ENCODE data around the gene CD58.

CD58 gene

GRCh38 chr1:116544588-116545358 is 26.1 kb downstream of the CD58 start:
- DNase-seq (ENCODE audit: low read depth) = no peak

- no peak for DNase-seq (ENCODE audit: low read depth)
Measured at GRCh38 chr1:116540088-116540487, 30.7 kb downstream of the CD58 start.

- DNase-seq (ENCODE audit: low read depth) = no peak
Measured at GRCh38 chr1:116538544-116538943, 32.3 kb downstream of the CD58 start.

GRCh38 chr1:116537898-116538297 is 32.9 kb downstream of the CD58 start:
- no peak for DNase-seq (ENCODE audit: low read depth)

- no peak for DNase-seq (ENCODE audit: low read depth)
Measured at GRCh38 chr1:116537040-116537831, 33.6 kb downstream of the CD58 start.

- no peak for DNase-seq (ENCODE audit: low read depth)
Measured at GRCh38 chr1:116534014-116534739, 36.6 kb downstream of the CD58 start.

- no peak for DNase-seq (ENCODE audit: low read depth)
Measured at GRCh38 chr1:116533429-116533820, 37.4 kb downstream of the CD58 start.

- no peak for DNase-seq (ENCODE audit: low read depth)
Measured at GRCh38 chr1:116532671-116533428, 38.0 kb downstream of the CD58 start.

GRCh38 chr1:116531917-116532316 is 38.9 kb downstream of the CD58 start:
- no peak for DNase-seq (ENCODE audit: low read depth)

- no peak for DNase-seq (ENCODE audit: low read depth)
Measured at GRCh38 chr1:116529681-116530080, 41.1 kb downstream of the CD58 start.

- DNase-seq (ENCODE audit: low read depth) = no peak
Measured at GRCh38 chr1:116529199-116529631, 41.6 kb downstream of the CD58 start.

- no peak for DNase-seq (ENCODE audit: low read depth)
Measured at GRCh38 chr1:116528329-116529083, 42.3 kb downstream of the CD58 start.

- DNase-seq (ENCODE audit: low read depth) = no peak
Measured at GRCh38 chr1:116525440-116525839, 45.4 kb downstream of the CD58 start.

- DNase-seq (ENCODE audit: low read depth) = no peak
Measured at GRCh38 chr1:116521186-116521585, 49.6 kb downstream of the CD58 start.

GRCh38 chr1:116518400-116518799 is 52.4 kb downstream of the CD58 start:
- DNase-seq (ENCODE audit: low read depth) = no peak

- DNase-seq (ENCODE audit: low read depth) = no peak
Measured at GRCh38 chr1:116516631-116517030, 54.2 kb downstream of the CD58 start.

- no peak for DNase-seq (ENCODE audit: low read depth)
Measured at GRCh38 chr1:116515702-116516101, 55.1 kb downstream of the CD58 start.

- no peak for DNase-seq (ENCODE audit: low read depth)
Measured at GRCh38 chr1:116514708-116515525, 55.9 kb downstream of the CD58 start.

GRCh38 chr1:116513956-116514355 is 56.9 kb downstream of the CD58 start:
- no peak for DNase-seq (ENCODE audit: low read depth)

GRCh38 chr1:116511459-116512019 is 59.3 kb downstream of the CD58 start:
- no peak for DNase-seq (ENCODE audit: low read depth)
